ENCODE results near the gene UTF1. TPM values are rescaled to one million over a fixed set of nuclear protein-coding genes. Genes with fewer than 3 reads are reported as not detected.

The UTF1 gene
- total and polyA plus RNA-seq, 10 donors = 0.10 to 0.54 (median 0.32) TPM; not detected in 4

GRCh38 chr10:133211959-133212852 lies 17.8 kb upstream of the UTF1 start:
- Histone ChIP-seq H3K27me3 (replicated peaks in 1 of 7) (peaks cover 0 to 51% (median 0%) of the 10 kb centered on the region in 7 donors), H3K9me3 (no peaks in the 10 kb centered on the region), H3K36me3 (no peaks in the 10 kb centered on the region), H3K4me1 (no peaks in the 10 kb centered on the region), H3K4me3 (no peak overlapping the region), H3K27ac (no peak overlapping the region)
- TF ChIP-seq CTCF (IDR thresholded peaks at IDR 0.05 in 8 of 11, conservative IDR thresholded peaks at IDR 0.05 in 3 of 11) (no peak), POLR2AphosphoS5 (IDR thresholded peaks at IDR 0.05) (no peak), POLR2A (IDR thresholded peaks at IDR 0.05) (no peak)
- DNase-seq = no peak
- 85 to 95% (median 90%) methylated on average over 19 to 34 of the region's 34 CpGs for WGBS, 5 donors
- intact Hi-C loops (cut with DNase I; ENCODE audit: low total_unique reads) = no loop called here

- Histone ChIP-seq H3K27ac (no peak overlapping the region), H3K27me3 (replicated peaks in 1 of 7) (peaks cover 0 to 53% (median 0%) of the 10 kb centered on the region in 7 donors), H3K4me1 (no peaks in the 10 kb centered on the region), H3K4me3 (no peak overlapping the region), H3K36me3 (no peaks in the 10 kb centered on the region), H3K9me3 (no peaks in the 10 kb centered on the region)
- DNase-seq = no peak
- WGBS, 5 donors = 79 to 87% (median 82%) methylated on average over 12 to 20 of the region's 20 CpGs
- no peak for TF ChIP-seq POLR2AphosphoS5 (IDR thresholded peaks at IDR 0.05)
- TF ChIP-seq POLR2A (IDR thresholded peaks at IDR 0.05) = no peak
- no peak for TF ChIP-seq CTCF (IDR thresholded peaks at IDR 0.05 in 8 of 11, conservative IDR thresholded peaks at IDR 0.05 in 3 of 11)
- intact Hi-C loops (cut with DNase I; ENCODE audit: low total_unique reads) = no loop called here
Measured at GRCh38 chr10:133212853-133213494, 17.0 kb upstream of the UTF1 start.

GRCh38 chr10:133213641-133214467 lies 16.2 kb upstream of the UTF1 start:
- H3K27ac ChIP-seq = no peak overlapping the region
- H3K4me3 ChIP-seq = no peak overlapping the region
- no peaks in the 10 kb centered on the region for H3K36me3 ChIP-seq
- no peaks in the 10 kb centered on the region for H3K9me3 ChIP-seq
- intact Hi-C loops (cut with DNase I; ENCODE audit: low total_unique reads) = no loop called here
- H3K27me3 ChIP-seq (replicated peaks in 1 of 7) = peaks cover 0 to 61% (median 0%) of the 10 kb centered on the region in 7 donors
- no peak for DNase-seq
- TF ChIP-seq POLR2A (IDR thresholded peaks at IDR 0.05) = no peak
- TF ChIP-seq CTCF (IDR thresholded peaks at IDR 0.05 in 8 of 11, conservative IDR thresholded peaks at IDR 0.05 in 3 of 11) = no peak
- no peak for TF ChIP-seq POLR2AphosphoS5 (IDR thresholded peaks at IDR 0.05)
- H3K4me1 ChIP-seq = no peaks in the 10 kb centered on the region
- WGBS, 5 donors = 84 to 89% (median 84%) methylated on average over 17 to 32 of the region's 32 CpGs
